Skeletal muscle satellite cell (primary cell): Measurements from ENCODE around the gene YBX1.
"Not testable (repeated sequence)": the region's sequence is repeated elsewhere in the genome, so short reads cannot be mapped to it uniquely, and the experiment has no call there.

ENCODE experiments used
- H3K27me3 ChIP-seq: 2 replicates; pipeline ENCODE4 v1.7.0; 2013; ENCODE audit warnings: low read length; ENCODE audit not compliant: control insufficient read depth, insufficient read depth
- H3K36me3 ChIP-seq: 2 replicates; pipeline ENCODE4 v1.7.0; 2013; ENCODE audit warnings: mild to moderate bottlenecking, control low read depth, low read length; ENCODE audit not compliant: insufficient read depth
- H3K4me1 ChIP-seq: 2 replicates; pipeline ENCODE4 v1.7.0; 2013; ENCODE audit warnings: low read length; ENCODE audit not compliant: control insufficient read depth, insufficient read depth
- H3K4me2 ChIP-seq: 2 replicates; pipeline ENCODE4 v1.7.0; 2013; ENCODE audit warnings: mild to moderate bottlenecking, low read length
- H3K4me3 ChIP-seq: 2 replicates; pipeline ENCODE4 v1.7.0; 2013; ENCODE audit warnings: low read length
- H3K9ac ChIP-seq: 2 replicates; pipeline ENCODE4 v1.7.0; 2013; ENCODE audit warnings: mild to moderate bottlenecking, low read depth, low read length, moderate library complexity
- H3K9me3 ChIP-seq: replicated peaks from 2 replicates; pipeline ENCODE4 v1.7.0; 2013; ENCODE audit warnings: mild to moderate bottlenecking, control low read depth, low read length

The YBX1 gene

DNA sequence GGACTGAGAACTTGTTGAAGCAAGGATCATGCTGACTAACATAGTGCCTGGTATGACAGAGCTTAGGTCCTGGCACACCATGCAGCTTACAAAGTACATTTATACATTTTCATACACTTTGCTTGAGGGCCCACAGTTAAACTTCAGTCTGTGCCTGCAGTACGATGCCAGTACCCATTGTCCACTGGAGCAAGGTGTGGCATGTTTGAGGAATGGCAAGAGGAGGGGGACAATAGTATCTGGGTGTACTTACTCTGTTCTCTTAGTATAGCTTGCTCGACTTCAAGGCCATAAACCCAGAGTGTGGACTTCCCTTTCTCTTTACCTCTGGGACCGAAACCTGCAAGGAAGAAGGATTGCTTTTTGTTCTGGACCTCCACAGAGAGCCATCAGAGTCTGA is 6.8 kb upstream of the YBX1 start:
- Histone ChIP-seq H3K36me3 (peaks cover 19% of the 10 kb centered on the region), H3K4me2 (no peak overlapping the region), H3K27me3 (no peaks in the 10 kb centered on the region), H3K9ac (no peak overlapping the region), H3K4me3 (no peak overlapping the region), H3K9me3 (no peaks in the 10 kb centered on the region), H3K4me1 (peaks cover 7% of the 10 kb centered on the region)

DNA sequence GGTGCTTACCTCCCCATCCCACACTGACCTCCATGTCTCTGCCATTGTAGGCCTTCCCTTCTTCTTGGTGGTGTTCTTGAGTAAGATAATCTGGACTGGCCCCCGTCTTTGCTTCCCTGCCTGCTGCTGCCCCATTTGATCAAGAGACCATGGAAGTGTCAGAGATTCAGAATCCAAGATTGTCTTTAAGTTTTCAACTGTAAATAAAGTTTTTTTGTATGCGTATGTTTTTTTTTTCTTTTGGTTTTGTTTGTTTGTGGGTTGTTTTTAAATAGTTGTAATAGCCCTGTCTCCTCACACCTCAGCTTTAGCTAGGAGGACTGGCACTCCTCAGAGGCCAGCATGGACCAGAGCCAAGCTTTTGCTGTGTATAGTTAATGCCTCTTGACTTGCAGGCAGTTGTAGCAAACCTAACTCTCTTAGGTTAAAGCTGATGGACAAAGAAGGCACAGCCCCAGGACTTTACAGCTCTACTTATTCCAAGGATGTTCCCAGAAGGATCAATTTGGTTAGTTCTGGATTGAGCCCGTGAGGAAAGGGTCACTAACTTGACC is 5.6 kb upstream of the YBX1 start:
- H3K9me3 ChIP-seq: no peaks in the 10 kb centered on the region
- H3K4me3 ChIP-seq: no peak overlapping the region
- no peak overlapping the region for H3K9ac ChIP-seq
- H3K27me3 ChIP-seq: no peaks in the 10 kb centered on the region
- peaks cover 13% of the 10 kb centered on the region for H3K4me1 ChIP-seq
- H3K36me3 ChIP-seq: peaks cover 18% of the 10 kb centered on the region
- H3K4me2 ChIP-seq: no peak overlapping the region

DNA sequence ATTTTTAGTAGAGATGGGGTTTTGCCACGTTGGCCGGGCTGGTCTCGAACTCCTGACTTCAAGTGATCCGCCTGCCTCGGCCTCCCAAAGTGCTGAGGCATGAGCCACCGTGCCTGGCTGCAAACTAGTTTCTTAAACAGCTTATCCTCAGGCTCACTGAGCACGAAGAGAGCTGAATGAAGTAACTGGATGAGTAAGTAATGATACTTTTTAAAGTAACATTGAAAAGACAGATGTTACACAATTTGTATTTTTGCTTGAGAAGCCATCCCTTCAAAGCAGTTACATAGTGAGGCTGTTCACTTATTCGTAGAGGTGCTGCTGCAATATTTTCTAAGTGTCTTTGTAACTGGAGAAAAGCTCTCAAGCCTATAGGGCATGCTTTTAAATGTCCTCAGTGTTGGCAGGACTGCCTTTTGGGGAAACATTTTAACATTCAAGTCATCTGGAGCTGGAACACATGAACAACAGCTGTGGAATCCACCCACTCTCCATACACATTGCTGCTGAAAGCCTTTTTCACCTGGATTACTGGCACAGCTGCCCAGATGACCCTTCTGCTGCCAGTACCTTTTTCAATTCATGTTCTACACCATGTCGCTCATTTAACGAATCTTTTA is 2.7 kb upstream of the YBX1 start:
- no peaks in the 10 kb centered on the region for H3K9me3 ChIP-seq
- H3K9ac ChIP-seq: no peak overlapping the region
- peaks cover 23% of the 10 kb centered on the region for H3K36me3 ChIP-seq
- peaks cover 20% of the 10 kb centered on the region for H3K4me1 ChIP-seq
- H3K4me3 ChIP-seq: no peak overlapping the region
- H3K4me2 ChIP-seq: peak overlapping the region; percentile 5
- no peaks in the 10 kb centered on the region for H3K27me3 ChIP-seq

DNA sequence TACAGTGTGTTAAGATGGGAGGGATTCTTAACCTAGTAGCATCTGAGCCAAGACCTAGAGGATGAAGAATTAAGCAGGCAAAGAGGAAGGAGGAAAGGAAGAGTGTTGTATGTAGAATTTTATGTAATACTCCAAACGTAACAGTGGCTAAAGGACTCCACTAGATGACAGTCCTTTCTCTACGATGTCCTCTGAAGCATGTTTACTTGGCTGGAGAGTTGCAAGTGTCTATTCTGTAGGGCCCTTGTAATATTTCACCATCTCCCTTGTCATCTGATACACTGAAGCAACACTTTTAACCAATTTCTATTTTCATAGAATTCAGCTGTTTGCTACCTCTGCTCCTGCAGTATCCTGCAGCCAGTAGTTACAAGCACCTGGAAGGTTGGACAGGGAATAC is 2.2 kb upstream of the YBX1 start:
- peak overlapping the region; percentile 5 for H3K4me2 ChIP-seq
- H3K36me3 ChIP-seq: peaks cover 25% of the 10 kb centered on the region
- no peak overlapping the region for H3K9ac ChIP-seq
- peaks cover 24% of the 10 kb centered on the region for H3K4me1 ChIP-seq
- H3K9me3 ChIP-seq: no peaks in the 10 kb centered on the region
- no peaks in the 10 kb centered on the region for H3K27me3 ChIP-seq
- no peak overlapping the region for H3K4me3 ChIP-seq

DNA sequence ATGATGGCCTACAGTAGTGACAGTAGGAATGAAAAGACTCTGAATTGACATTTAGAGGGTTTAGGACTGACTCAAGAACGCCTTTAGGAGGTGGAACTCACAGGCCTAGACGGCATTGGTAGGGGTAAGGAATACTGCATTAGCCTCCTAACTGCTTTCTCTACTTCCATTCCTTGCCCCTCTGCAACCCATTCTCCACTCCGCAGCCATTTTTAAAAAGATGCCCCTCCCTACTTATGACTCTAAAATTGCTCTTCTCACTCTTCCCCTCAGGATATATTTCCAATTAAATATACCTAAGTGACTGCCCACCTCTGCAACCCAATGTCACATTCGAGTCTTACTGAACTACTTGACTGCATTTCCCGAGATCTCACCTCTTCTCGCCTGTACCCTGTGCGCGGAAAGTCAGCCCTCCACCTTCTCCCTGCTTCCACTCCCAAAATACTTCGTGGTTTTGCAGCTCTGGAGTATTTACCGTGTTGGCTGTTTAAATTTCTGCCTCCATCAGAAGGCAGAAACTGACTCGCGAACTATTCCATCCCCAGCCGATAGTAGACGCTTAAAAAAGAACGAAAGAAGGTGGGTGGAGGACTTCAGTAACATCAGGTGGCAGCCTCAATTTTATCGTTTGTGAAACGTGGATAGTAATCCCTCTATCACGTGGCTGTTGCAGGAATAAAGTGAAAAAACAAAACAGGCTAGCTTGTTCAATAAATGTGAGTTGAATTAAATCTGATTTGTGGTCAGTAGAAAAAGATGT is 1.1 kb upstream of the YBX1 start:
- no peaks in the 10 kb centered on the region for H3K27me3 ChIP-seq
- H3K4me1 ChIP-seq: peaks cover 34% of the 10 kb centered on the region
- H3K4me3 ChIP-seq: peak overlapping the region; percentile 91
- peak overlapping the region; percentile 91 for H3K4me2 ChIP-seq
- peak overlapping the region; percentile 95 for H3K9ac ChIP-seq
- peaks cover 29% of the 10 kb centered on the region for H3K36me3 ChIP-seq
- H3K9me3 ChIP-seq: no peaks in the 10 kb centered on the region

DNA sequence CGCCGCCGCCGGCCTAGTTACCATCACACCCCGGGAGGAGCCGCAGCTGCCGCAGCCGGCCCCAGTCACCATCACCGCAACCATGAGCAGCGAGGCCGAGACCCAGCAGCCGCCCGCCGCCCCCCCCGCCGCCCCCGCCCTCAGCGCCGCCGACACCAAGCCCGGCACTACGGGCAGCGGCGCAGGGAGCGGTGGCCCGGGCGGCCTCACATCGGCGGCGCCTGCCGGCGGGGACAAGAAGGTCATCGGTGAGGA is 193 bp downstream of the YBX1 start:
- not testable (repeated sequence) for H3K4me2 ChIP-seq, H3K9me3 ChIP-seq, H3K27me3 ChIP-seq
- peaks cover 45% of the 10 kb centered on the region for H3K4me1 ChIP-seq
- peak overlapping the region; percentile 91 for H3K4me3 ChIP-seq
- peaks cover 34% of the 10 kb centered on the region for H3K36me3 ChIP-seq
- peak overlapping the region; percentile 85 for H3K9ac ChIP-seq

DNA sequence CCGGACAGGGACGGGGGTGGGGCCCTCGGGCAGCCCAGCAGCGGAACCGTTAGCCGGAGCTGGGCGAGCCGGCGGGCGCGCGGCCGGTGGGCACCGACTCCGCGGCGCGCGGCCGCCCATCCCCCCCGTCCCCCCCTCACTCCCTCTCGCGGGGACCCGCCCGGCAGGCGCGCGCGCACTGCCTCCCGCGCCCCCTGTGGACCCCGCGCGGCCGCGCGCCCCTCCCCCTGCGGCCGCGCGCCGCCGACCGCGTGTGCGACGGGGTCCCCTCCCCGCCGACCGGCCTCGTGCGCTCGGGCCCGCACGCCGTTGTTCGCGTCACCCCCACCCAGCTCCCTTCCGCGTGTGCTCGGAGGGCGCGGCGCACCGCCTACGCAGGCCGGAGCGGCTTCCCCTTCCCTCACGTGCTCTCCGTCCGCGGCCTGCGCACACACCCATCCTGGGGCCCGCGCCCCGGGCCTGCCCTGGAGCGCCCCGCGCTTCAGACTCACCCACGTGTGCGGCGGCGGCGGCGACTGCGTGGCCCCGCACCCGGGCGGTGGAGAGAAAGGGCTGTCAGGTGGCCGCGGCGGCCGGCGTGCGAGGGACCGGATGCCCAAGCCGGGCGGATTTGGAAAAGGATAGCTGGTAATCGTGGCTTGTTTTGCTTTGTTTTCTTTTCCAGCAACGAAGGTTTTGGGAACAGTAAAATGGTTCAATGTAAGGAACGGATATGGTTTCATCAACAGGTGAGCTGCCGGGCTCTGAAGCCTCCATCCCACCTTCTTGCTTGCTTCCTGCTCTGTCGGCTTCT is 717 bp downstream of the YBX1 start:
- Histone ChIP-seq H3K36me3 (peaks cover 38% of the 10 kb centered on the region), H3K4me3 (peak overlapping the region; percentile 91), H3K9ac (peak overlapping the region; percentile 85), H3K4me2 (peak overlapping the region; percentile 88), H3K9me3 (no peaks in the 10 kb centered on the region), H3K4me1 (peaks cover 50% of the 10 kb centered on the region), H3K27me3 (no peaks in the 10 kb centered on the region)

DNA sequence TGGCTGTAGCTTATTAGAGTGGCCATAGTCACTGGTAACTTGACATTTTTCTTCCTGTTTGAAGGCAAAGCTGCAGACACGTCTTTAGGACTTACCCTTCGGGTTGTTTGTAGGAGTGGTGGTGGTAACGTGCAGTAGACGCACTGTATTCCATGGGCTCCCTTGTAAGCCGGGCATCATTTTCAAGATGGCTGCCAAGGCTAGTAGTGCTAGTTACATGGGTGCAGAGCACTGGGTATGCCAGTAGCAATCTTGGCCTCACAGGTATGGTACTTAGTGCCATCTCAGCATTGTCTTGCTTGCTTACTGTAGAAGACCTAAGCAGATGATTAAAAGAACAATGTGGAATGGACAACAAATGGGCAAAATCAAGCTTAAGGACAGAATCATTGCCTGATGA is 1.9 kb downstream of the YBX1 start:
- H3K4me1 ChIP-seq: peaks cover 56% of the 10 kb centered on the region
- H3K9me3 ChIP-seq: no peaks in the 10 kb centered on the region
- H3K4me2 ChIP-seq: peak overlapping the region; percentile 88
- H3K27me3 ChIP-seq: no peaks in the 10 kb centered on the region
- peaks cover 47% of the 10 kb centered on the region for H3K36me3 ChIP-seq
- peak overlapping the region; percentile 85 for H3K9ac ChIP-seq
- H3K4me3 ChIP-seq: peak overlapping the region; percentile 91

DNA sequence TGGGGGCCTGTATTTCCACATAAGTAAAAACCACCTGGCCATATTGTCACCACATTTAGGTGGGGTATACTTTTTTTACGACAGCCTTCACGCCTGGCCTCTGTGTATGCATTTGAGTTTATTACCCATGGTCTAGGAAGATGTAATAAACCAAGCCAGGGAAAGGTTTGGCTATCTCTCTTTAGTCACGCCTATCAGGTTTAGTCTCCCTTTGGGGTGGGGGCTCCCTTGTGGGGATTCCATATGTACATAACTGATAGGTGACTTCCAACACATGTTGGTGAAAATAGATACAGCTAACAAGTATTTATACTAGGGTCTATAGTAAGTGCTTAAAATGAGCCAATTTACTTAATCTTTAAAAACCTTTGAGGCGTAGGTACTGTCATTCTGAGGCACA is 4.2 kb downstream of the YBX1 start:
- no peaks in the 10 kb centered on the region for H3K9me3 ChIP-seq
- no peaks in the 10 kb centered on the region for H3K27me3 ChIP-seq
- H3K4me3 ChIP-seq: peak overlapping the region; percentile 35
- H3K4me2 ChIP-seq: peak overlapping the region; percentile 88
- H3K36me3 ChIP-seq: peaks cover 52% of the 10 kb centered on the region
- peaks cover 47% of the 10 kb centered on the region for H3K4me1 ChIP-seq
- no peak overlapping the region for H3K9ac ChIP-seq

DNA sequence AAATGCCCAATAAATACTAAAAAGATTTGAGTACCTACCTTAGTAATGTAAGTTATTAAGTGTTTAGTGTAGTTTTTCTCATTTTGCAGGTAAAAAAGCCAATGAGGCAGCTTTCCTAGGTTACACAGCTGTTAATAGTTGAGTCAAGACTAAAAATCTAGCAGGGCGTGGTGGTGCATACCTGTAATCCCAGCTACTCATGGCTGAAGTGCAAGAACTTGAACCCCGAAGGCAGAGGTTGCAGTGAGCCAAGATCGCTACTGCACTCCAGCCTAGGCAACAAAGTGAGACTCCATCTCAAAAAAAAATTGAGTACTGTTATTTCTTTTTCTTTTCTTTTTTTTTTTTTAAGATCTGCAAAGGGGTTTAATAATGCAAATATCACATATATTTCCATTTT is 7.7 kb downstream of the YBX1 start:
- no peak overlapping the region for H3K4me3 ChIP-seq
- H3K4me1 ChIP-seq: peaks cover 36% of the 10 kb centered on the region
- no peak overlapping the region for H3K9ac ChIP-seq
- H3K4me2 ChIP-seq: no peak overlapping the region
- peaks cover 45% of the 10 kb centered on the region for H3K36me3 ChIP-seq
- no peaks in the 10 kb centered on the region for H3K9me3 ChIP-seq
- no peaks in the 10 kb centered on the region for H3K27me3 ChIP-seq

DNA sequence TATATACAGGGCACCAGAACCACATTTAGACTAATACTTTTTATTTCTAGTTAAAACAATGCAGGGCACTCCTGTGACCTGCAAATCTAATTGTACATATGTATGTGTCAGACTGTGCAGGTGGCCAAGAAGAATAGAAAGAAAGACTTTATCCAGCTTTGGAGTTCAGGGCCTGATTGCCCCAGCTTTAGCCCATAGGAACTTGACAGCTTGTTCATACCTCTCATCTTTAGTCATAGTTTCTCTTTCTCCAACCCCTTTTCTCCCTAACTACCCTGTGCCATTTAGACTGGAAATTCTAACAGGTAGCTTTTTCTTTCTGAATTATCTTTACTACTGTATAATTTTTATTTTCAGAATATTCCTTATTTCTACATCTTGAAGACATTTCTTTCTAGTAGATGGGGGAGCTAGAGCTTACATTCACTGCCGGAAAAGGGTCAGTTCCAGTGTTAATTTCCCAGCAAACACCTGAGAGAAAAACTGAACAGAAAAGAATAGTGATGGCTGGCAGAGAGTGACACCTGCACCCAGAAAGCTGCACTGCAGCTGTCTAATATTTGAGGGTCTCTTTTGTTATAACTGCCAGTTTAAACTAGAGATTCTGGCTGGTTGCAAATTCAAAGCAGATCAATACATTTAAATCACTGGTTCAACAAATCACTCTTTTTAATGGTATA is 8.4 kb downstream of the YBX1 start:
- Histone ChIP-seq H3K4me3 (no peak overlapping the region), H3K36me3 (peaks cover 45% of the 10 kb centered on the region), H3K4me1 (peaks cover 30% of the 10 kb centered on the region)

More for the DNA sequence above, 8.4 kb downstream of the YBX1 start:
- no peaks in the 10 kb centered on the region for H3K9me3 ChIP-seq
- H3K27me3 ChIP-seq: no peaks in the 10 kb centered on the region
- no peak overlapping the region for H3K9ac ChIP-seq
- no peak overlapping the region for H3K4me2 ChIP-seq
